Measurements from ENCODE around the gene AK8. TPM values are rescaled to one million over a fixed set of nuclear protein-coding genes. Genes with fewer than 3 reads are reported as not detected.
A peak's percentile ranks its signal among the peaks of the same experiment; 100 is the strongest.

The AK8 gene
- total and polyA plus RNA-seq, 2 experiments from 2014 or later: 0.14 to 0.78 TPM

- Histone ChIP-seq H3F3A (replicated peaks; ENCODE audit: low read depth) (no peaks in the 10 kb centered on the region), H3K9me2 (ENCODE audit: insufficient read depth) (no peaks in the 10 kb centered on the region), H3K27me3 (ENCODE audit: insufficient read depth) (no peaks in the 10 kb centered on the region), H3K27ac (ENCODE audit: low read depth) (no peak overlapping the region), H2AFZ (no peak overlapping the region), H3K4me2 (no peak overlapping the region), H3K4me3 (no peak overlapping the region), H4K20me1 (replicated peaks; ENCODE audit: insufficient read depth) (no peaks in the 10 kb centered on the region), H3K36me3 (ENCODE audit: insufficient read depth) (0 out of 2 replicates have a peak, but pooled peaks cover 3% of the 10 kb centered on the region), H3K4me1 (ENCODE audit: insufficient read depth) (no peaks in the 10 kb centered on the region), H3K79me2 (replicated peaks; ENCODE audit: insufficient read depth) (no peaks in the 10 kb centered on the region)
- Mint-ChIP-seq H3K36me3 (ENCODE audit: low read depth) (peaks cover 12% of the 10 kb centered on the region; the same call in 1 of the 3 replicates), H3K27ac (no peak overlapping the region), H3K4me3 (no peak overlapping the region), H3K27me3 (ENCODE audit: insufficient read depth, low read depth, poor library complexity) (no peaks in the 10 kb centered on the region), H3K9me3 (peaks cover 45% of the 10 kb centered on the region), H3K4me1 (no peaks in the 10 kb centered on the region)
- ATAC-seq (no peak), DNase-seq (ENCODE audit: low spot score) (peak; percentile 12)
- TF ChIP-seq ZNF331 (CRISPR knock-in tag; IDR thresholded peaks at IDR 0.05; ENCODE audit: low read depth) (no peak), POLR2AphosphoS5 (IDR thresholded peaks at IDR 0.05; ENCODE audit: low read depth) (no peak), NANOG (IDR thresholded peaks at IDR 0.05; ENCODE audit: borderline replicate concordance) (no peak), JUNB (IDR thresholded peaks at IDR 0.05; ENCODE audit: unreplicated experiment) (no peak), EZH2phosphoT487 (IDR thresholded peaks at IDR 0.05; ENCODE audit: unreplicated experiment) (no peak), ETS1 (IDR thresholded peaks at IDR 0.05) (no peak), CTCF (conservative IDR thresholded peaks at IDR 0.05; ENCODE audit: low read depth in 2 of 2) (no peak), CREB1 (CRISPR knock-in tag; IDR thresholded peaks at IDR 0.05; ENCODE audit: low read depth) (no peak), STAT1 (IDR thresholded peaks at IDR 0.05; ENCODE audit: unreplicated experiment) (no peak), ZNF462 (CRISPR knock-in tag; IDR thresholded peaks at IDR 0.05) (no peak), ZNF114 (CRISPR knock-in tag; IDR thresholded peaks at IDR 0.05) (no peak), REST (IDR thresholded peaks at IDR 0.05; ENCODE audit: unreplicated experiment) (no peak), EZH2 (IDR thresholded peaks at IDR 0.05; ENCODE audit: low read depth, unreplicated experiment) (no peak)
These were observed 175.8 kb downstream of the AK8 start for GRCh38 chr9:132702254-132702653.

Data from GM23338 (cell line).